Eye (tissue), 1 donor: ENCODE results near the gene SMIM38.
"Not testable (repeated sequence)": the region's sequence is repeated elsewhere in the genome, so short reads cannot be mapped to it uniquely, and the experiment has no call there.

Experiments
- DNase-seq: peaks from one replicate; pipeline ENCODE4 v3.0.0-alpha.2; 2015

The SMIM38 gene

DNA sequence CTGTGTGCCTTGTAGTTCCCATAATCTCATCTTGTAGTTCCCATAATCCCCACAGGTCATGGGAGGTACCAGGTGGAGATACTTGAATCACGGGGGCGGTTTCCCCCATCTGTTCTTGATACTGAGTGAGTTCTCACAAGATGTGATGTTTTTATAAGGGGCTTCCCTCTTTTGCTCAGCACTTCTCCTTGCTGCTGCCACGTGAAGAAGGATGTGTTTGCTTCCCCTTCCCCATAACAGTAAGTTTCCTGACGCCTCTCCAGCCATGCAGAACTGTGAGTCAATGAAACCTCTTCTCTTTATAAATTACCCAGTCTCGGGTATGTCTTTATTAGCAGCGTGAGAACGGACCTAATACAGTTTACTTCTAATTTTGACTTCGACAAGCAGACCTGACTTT is 14.0 kb upstream of the SMIM38 start:
- DNase-seq, result no peak

DNA sequence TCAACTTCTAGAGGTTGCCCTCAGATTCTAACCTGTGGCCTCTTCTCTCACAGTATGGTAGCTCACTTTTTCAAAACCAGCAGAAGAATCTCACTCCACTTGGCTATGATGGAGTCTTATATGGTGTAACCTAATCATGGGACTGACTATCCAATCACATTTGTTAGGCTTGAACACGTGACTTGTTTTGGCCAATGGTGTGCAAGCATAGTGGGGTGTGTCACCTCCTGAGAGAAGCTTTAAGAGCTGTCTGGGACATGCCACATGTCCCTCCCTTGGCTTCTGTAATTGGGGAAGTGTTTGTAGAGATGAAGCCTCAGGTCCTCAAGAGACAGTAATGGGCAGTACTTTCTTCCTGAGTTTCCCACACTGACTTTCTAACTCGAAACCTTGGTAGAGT is 12.8 kb upstream of the SMIM38 start:
- no peak for DNase-seq

DNA sequence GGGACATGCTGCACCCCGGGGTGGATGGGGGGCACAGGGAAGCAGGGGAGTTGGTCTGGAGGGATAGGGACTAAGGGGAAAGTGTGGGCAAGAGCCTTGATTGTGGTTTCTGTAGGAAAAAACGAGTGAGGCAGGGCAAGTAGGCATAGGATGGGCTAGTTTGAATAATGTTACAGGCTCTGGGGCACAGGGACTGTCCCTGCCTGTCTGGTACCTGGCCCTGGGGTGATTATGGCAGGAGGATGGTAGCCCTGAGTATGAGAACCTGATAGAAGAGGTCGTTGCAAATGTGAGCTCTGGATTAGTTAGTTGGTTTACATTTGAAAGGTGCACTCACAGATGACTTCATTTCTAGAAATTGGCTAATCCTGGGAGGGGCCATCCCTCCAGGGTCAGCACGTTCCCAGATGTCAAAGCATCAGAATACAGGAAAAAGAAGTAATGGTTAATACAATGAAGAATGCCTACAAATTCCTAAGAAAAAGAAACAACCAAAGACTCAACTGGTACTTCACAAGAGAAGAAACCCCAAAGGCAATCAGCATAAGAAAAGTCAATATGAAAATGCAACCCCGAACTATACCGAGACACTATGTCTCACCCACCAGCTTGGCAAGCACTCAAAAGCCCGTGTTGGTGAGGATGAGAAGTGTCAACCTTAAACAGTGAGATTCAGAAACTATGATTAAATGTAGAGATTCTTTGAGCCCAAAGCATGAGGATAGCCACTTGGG is 11.3 kb upstream of the SMIM38 start:
- no peak for DNase-seq

DNA sequence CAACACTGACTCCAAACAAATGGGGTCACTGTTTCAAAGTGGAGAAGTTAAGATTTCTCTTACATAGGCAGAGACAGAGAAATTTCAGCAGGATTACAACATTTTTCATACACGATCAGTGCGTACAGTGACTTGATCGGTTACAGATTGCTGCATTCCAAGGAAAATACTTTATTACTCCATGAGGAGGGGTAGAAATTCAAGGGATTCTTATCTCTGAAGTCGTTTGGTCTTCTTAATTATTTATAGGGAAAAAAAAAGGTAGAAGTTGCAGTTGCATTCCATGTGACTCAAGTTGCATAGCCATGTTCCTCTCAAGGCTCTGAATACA is 10.7 kb upstream of the SMIM38 start:
- DNase-seq, result no peak

DNA sequence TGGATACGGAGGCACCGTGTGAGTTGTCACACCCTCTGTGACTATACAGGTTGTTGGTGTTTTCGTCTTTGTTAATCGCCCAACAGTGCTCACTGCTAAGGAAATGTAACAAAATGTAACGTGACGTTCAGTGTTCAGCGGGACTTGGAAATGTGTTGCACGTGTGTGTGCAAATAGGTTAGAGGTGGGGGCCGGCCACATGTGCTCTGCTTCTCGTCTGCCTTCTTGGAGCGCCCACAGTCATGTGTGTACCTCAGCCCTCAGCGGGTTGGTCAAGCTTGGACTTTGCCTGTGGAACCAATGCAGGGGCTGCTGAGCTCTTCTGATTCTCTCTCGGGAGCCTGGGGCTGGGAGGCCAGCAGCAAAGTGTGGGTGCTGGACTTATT is 7.4 kb upstream of the SMIM38 start:
- DNase-seq, result no peak

DNA sequence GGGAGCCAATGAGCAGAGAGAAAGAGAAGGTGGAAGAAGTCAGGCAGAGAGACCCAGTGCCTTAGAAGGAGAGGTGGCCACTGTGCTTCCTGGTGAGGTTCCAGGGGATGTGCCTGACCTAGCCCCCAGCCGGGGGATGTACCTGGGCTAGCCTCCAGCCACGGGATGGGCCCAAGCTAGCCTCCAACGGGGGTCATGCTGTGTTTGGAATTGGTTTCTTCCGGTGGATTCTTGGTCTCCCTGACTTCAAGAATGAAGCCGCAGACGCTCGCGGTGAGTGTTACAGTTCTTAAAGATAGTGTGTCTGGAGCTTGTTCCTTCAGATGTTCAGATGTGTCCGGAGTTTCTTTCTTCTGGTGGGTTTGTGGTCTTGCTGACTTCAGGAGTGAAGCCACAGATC is 6.9 kb upstream of the SMIM38 start:
- DNase-seq, result no peak

DNA sequence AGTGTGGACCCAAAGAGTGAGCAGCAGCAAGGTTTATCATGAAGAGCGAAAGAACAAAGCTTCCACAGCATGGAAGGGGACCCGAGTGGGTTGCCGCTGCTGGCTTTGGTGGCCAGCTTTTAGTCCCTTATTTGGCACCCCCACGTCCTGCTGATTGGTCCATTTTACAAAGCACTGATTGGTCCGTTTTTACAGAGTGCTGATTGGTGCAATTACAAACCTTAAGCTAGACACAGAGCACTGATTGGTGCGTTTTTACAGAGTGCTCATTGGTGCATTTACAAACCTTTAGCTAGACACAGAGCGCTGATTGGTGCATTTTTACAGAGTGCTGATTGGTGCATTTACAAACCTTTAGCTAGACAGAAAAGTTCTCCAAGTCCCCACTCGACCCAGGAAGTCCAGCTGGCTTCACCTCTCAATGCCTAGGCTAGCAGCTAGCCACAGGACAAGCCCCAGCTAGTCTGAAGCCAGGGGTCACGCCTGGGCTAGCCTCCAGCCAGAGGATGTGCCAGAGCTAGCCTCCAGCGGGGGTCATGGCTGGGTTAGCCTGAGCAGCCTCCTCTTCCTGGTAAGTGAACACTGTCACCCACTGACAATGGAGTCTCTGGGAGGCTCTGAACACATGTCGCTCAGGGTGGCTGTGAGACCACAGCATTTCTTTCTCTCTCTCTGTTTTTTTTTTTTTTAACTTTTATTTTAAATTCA is 6.2 kb upstream of the SMIM38 start:
- not testable (repeated sequence) for DNase-seq

DNA sequence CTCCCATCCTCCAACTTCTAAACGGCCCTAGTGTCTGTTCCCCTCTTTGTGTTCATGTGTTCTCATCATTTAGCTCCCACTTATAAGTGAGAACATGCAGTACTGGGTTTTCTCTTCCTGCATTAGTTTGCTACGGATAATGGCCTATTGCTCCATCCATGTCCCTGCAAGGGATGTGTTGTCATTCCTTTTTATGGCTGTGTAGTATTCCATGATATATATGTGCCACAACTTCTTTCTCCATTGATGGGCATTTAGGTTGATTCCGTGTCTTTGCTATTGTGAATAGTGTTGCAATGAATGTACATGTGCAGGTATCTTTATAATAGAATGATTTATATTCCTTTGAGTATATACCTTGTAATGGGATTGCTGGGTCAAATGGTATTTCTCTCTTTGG is 5.6 kb upstream of the SMIM38 start:
- DNase-seq, result no peak

DNA sequence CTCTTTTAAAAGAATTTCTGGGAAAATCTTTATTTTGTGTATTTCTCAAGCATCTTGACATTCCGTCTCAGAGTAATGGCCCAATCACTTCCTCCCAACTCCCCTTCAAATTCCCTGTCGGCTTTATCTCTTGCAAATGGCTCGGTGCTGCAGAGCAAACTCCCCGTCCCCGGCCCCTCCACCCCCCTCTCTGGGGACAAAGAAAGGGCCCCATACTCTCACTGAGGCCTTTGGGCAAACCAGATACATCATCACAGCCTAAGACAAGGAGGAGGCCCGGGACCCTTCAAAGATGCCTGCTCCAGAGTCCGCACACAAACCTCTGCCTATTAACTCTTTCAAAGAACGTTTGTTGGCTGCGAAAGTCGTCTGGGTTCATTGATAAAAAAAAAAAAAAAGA is 3.9 kb upstream of the SMIM38 start:
- peak; percentile 48 for DNase-seq

DNA sequence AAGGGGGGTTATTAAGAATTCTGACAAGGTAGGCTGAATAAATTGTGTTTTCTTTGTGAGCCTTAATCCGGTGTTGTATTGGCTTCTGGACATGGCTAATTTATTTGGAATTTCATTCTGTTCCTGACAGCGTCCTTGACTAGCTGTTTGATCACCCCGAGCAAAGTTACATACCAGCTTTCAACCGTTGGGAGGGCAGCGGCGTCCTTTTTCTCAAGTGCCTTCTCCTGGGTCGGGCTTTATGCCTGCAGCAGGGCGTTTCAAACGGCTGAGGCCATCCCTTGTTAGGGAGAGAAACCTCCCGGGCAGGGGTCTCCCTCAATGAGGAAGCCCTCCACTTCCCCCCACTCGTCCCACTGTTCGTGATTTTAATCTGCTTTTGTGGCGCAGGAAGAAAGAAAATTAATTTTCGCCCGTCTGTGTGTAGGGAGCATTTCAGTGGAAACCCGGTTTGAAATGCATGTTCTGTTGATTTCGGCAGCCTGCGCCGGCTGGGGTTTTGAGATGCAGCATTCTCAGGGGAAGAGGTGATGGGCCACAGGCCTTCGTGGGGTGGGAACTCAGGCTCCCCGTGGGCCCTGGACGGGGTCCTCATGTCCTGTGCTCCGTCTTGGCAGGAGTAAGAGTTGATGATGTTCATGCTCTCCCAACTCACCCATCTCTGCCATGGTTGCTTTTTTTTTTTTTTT is 2.9 kb upstream of the SMIM38 start:
- DNase-seq, result peak; percentile 81

DNA sequence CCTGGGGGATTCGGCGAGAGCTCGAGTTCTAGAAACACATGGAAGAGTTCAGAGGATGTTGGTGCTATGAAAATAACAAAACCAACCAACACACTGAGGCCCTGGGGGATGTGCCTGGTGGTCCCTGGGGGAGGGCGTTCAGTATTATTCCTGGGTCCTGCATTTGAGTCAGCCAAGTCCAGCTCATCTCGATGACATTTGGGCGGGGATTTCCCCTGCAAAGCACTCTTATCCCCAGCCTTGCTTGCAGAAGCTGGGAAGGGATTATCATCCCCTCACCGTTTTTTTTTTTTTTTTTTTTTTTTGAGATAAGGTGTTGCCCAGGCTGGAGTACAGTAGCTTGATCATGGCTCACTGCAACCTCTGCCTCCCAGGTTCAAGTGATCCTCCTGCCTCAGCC is 2.1 kb upstream of the SMIM38 start:
- no peak for DNase-seq

DNA sequence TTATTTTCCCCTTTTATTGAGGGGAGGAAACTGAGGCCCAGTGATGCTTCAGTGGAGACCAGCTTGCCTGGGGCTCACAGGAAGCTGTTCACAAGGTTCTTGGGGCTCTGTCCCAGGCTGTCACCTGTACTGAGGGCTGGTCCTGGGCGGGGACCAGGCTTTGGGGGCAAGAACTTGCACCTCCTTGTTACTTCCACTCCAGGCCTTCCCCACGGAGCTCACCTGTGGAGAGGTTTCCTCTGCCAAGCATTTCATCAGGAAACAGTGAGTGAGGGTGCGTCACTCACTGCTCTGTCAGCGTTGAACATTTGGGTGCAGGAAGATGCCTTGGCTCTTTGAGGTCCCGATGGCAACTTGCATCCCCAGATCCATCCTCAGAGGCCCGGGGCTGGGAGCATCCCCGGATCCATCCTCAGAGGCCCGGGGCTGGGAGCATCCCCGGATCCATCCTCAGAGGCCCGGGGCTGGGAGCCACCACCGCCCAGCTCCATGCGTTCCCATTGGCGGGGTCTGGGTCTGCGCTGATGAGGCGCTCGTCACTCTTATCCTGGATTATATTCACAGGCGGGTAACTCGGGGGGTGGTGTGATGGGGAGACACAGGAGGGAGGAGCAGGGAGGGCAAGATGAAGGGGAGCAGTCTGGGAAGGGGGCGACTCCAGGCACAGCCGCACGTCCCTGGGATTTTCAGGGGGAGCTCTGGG is 1.4 kb upstream of the SMIM38 start:
- no peak for DNase-seq

DNA sequence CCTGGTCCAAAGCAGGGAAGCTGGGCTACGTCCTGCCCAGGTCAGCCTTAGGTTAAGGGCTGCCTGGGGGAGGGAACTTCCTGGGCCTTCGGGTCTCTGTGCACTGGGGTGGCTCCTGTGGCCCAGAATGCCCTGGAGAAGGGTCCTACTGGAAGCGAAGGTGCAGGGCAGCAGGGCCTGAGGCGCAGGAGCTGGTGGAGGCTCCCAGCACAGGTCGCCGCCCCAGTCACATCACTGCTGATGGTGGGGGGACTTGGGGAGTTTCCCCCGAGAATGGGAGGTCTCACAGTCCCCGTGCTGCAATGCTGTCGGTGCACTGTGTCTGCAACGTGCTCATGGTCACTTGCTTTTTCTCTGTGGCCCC is 815 bp upstream of the SMIM38 start:
- no peak for DNase-seq

DNA sequence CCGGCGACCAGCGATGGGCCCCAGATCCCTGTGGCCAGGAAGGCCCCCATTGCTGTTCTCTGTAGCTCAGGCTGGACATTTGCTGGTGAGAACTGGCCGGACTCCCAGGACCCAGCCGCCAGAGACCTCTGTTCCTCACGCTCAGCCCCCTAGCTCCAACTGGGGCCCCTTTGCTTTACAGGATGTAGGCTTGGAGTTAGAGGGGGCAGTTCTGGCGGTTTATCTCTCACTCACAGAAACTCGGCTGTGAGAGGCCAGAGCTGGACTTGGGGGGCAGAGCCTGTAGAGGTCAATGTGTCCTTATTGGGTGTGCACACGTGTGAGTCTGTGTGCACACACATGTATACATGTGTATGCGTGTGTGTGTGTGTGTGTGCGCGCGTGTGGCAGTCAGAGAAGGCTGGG is 502 bp downstream of the SMIM38 start:
- DNase-seq, result peak; percentile 50

DNA sequence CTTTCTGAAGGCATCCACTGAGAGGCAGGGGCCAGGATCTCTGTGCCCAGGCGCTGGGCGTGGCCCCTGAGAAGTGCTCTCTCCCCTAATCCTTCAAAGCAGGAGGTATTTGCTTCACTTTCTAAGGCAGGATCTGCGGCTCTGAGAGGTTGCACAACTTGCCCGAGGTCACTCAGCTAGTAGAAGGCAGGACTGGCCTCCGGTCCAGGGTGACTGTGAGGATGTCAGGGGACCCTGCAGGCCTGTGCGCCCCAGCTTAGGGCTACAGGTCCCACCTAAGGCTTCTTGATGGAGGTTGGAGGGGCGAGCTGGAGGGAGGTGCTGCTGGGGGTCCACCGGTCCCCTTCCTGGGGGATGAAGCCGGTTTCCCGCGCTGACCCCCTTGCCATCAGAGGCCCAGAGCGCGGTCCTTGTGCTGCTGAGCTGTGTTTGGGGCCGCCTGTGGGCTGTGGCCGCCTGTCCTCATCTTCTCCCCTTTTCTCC is 979 bp downstream of the SMIM38 start:
- DNase-seq, result no peak

DNA sequence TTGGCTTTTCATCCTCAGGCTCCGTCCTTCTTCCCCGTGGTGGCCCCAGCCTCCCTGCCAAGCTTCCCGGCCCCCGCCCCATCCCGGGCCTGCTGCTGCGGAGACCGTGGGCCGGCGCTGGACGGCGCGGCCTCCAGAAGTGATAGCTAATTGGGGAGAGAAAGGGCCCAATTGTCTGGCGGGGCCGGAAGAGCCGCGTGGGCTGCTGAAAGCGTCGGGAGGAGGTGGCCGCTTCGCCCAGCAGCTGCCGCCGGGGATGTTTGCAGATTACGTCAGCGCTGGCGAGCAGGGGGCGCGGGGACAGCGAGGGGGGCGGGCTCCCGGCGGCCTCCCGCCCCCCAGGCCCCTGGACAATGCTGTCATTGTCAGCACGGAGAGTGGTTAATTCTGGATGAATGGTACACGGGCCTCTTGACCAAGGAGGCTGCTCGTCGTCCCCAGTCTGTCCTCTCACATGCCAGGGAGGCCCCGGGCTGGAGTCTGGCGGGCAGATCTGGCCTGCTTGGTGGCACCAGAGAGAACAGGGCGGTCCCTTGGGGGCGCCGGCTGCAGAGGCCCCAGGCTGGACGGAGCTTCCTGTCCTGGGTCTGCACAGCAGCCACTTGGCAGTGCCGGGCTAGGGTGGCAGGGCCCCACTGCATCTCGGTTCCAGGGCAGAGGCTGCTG is 1.6 kb downstream of the SMIM38 start:
- DNase-seq, result peak; percentile 95

DNA sequence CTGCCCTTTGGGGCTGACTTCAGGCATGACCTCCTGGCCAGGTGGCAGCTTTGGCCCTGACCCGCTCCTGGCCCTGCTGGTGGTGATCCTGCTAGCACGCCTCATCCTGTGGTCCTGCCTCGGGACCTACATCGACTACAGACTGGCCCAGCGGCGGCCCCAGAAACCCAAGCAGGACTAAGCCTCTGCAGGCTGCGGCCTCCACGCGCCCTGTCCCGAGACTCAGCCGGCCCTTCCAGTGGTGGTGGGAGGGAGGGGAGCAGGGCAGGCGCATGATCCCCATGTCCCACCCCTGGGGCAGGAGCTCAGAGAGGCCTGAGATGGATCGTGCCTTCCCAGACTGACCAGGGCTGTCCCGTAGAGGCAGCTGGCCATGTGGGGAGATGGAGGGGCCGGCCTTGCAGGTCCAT is 2.1 kb downstream of the SMIM38 start:
- DNase-seq, result no peak

DNA sequence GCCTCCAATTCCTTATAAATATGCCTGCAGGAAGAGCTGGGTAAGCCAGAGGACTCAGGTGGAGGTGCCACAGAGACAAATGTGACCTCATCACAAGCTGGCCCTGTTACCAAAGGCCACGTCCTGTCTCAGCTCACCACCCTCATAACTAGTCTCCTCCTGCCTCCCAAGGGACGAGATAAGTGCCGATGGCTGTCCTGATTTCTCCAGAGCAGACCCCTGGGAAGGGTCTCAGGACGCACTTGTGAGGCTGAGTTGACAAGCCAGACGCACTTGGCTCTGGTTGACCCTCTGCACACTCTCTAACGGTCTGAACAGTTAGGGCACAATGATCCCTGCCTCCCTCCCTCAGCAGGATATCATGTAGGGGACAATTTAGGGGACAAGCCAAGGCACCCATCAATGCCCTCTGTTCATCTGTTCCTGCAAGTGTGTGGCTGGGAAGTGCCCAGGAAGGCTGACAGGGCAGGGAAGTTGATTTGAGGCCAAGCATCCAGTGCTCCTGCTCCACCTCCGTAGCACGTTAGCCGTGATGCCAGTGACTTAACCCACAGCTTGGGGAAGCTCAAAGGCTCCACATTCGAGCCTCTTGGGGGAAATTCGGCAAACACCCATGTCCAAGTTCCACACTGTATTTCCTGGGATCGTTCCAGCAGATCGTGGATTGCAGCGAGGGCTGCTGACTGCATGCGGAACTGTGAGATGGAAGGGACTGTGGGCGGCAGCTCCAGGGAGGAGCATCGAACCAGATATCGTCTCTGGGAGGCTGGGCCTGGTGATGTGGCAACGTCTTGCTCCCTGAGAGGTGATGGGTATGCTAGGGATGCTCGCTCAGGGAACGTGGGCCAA is 2.8 kb downstream of the SMIM38 start:
- DNase-seq, result peak; percentile 55

DNA sequence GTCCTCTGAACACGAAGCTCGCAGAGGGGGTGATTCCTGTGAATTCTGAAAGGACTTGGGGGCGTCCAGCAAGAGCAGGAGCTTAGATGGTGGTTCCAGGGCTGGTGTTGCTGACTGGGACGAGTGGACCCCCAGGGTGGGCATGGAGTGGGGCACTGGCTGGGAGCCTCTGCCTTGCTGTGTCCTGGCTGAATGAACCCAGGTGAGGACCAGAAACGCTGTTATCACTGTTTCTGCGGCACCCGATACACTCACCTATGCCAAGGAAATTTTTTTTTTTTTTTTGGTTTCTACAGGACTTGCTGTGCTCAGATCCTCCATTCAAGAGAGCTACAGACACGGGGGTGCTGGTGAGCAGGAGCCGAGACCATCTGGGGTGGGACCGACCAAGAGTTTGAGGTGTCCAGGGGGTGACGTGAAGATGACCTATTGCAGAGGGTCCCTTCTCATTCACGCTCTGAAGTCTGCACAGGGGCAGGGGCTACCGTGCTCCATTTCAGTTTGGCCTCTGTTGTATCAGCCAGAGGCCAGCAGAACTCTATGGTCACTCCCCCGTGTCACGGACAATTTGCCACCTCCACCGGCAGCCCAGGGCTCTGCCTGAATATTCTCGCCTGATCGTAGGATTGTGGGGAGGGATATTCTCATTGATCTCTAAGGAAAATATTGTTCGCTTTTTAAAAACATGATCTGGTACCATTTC is 3.6 kb downstream of the SMIM38 start:
- no peak for DNase-seq

DNA sequence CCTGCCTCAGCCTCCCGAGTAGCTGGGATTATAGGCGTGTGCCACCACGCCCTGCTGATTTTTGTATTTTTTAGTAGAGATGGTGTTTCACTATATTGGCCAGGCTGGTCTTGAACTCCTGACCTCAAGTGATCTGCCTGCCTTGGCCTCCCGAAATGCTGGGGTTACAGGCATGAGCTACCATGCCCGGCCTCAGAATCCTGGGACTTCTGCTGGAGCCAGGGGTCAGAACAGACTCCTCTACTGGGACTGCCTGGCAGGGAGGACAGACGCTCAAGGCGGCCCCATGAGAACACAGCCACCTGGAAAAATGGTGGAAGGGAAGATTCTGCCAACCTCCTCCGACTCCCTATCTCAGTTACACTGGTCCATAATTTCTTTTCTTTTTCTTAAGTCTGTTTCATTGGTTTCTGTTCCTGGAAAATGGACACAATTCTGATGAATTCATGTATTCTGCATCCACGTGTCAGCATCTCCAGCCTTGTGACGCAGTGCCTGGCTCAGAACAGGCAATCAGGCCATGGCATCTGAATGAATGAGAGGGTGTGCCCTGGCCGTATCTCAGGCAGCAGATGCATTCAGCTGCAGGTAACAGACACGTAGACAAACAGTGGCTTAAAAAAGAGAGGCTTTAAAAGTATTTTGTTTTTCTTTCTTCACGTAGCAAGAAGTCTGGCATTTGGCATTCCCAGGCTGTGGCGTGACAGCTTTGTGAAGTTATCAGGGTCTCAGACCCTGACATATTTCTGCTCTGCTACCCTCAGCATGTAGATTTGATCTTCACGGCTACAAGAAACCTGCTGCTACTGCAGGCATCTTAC is 4.8 kb downstream of the SMIM38 start:
- DNase-seq, result no peak

DNA sequence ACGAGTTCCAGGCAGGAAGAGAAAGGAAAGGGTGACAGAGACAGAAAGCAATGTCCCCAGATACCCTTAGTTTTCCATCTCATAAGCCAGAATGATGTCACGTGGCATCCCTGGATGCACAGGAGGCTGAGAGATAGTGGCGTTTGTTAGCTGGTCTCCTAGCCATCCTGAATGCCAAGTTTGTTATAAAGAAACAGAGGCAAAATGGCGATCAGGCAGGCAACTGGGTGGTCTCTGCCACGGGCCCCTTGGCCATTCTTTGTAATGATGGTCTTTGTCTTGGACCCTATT is 5.3 kb downstream of the SMIM38 start:
- no peak for DNase-seq
